A549 (cell line): Measurements from ENCODE around the gene LHX4. TPM values are rescaled to one million over a fixed set of nuclear protein-coding genes. Genes with fewer than 3 reads are reported as not detected.

ENCODE experiments used
- ATAC-seq, 2 experiments: fragments of 200-7000 bp in 1 of 2; fragments of >200 bp in 1 of 2; cut with Nextera tagmentation in 1 of 2; cut with Tn5 transposase in 1 of 2; 3 replicates each; pipeline versions ENCODE4 v1.8.0 to v1.9.1; 2018 to 2020; ENCODE audit warnings: mild to moderate bottlenecking in 1 of 2, moderate library complexity in 1 of 2
- CTCF ChIA-PET: fragments of 300-600 bp; sonication (Branson Sonifier 250); formaldehyde crosslinking; extraction: SDS; loops from one replicate; lab custom pipeline; 2021; ENCODE audit warnings: antibody characterized with exemption, inconsistent platforms; lab: Yijun Ruan, JAX
- POLR2A ChIA-PET: fragments of 350-600 bp; formaldehyde crosslinking; extraction: SDS; loops from one replicate; lab custom pipeline; 2021; ENCODE audit warnings: antibody characterized with exemption, inconsistent platforms; lab: Yijun Ruan, JAX
- DNase-seq, 2 experiments: peaks; one replicate each; pipeline versions ENCODE4 v3.0.0 to v3.0.0-alpha.2; 2011 to 2016; ENCODE audit warnings: low read depth in 1 of 2, low spot score in 1 of 2
- FAIRE-seq: peaks from 2 replicates; lab custom pipeline; 2011; peaks lifted over from hg19 to GRCh38; lab: Jason Lieb, UNC
- H3K27ac ChIP-seq, 2 experiments: fragments of >200 bp; sonication (Bioruptor Twin); formaldehyde crosslinking; 3 replicates each; pipeline ENCODE4 v1.5.1; 2016 to 2017
- H3K4me1 ChIP-seq: fragments of >200 bp; sonication (Bioruptor Twin); formaldehyde crosslinking; 3 replicates; pipeline ENCODE4 v1.6.1; 2016
- H3K4me2 ChIP-seq: fragments of >200 bp; sonication (Bioruptor Twin); formaldehyde crosslinking; 3 replicates; pipeline ENCODE4 v1.6.1; 2016
- H3K4me3 ChIP-seq: fragments of >200 bp; sonication (Bioruptor Twin); formaldehyde crosslinking; 3 replicates; pipeline ENCODE4 v1.5.1; 2016
- H3K9me3 ChIP-seq: fragments of >200 bp; sonication (Bioruptor Twin); formaldehyde crosslinking; 3 replicates; pipeline ENCODE4 v1.6.1; 2016
- BCL3 ChIP-seq: fragments of >200 bp; sonication (Bioruptor Twin); formaldehyde crosslinking; IDR thresholded peaks from 3 replicates; pipeline ENCODE4 v1.6.1; 2016
- CBX2 ChIP-seq: fragments of 200-600 bp; sonication (generic); IDR thresholded peaks from 2 replicates; pipeline ENCODE4 v1.6.1; 2016; ENCODE audit warnings: low read depth, mild to moderate bottlenecking, borderline replicate concordance
- CEBPB ChIP-seq, 2 experiments: fragments of >200 bp in 1 of 2; sonication (Bioruptor Twin) in 1 of 2; formaldehyde crosslinking in 1 of 2; IDR thresholded peaks; 2 replicates each; pipeline ENCODE4 v1.6.1; 2012 to 2016
- CHD2 ChIP-seq: fragments of 150-350 bp; IDR thresholded peaks from 2 replicates; pipeline ENCODE4 v1.6.1; 2014; ENCODE audit warnings: low read length; ENCODE audit not compliant: partially characterized antibody
- ESRRA ChIP-seq: fragments of 150-350 bp; IDR thresholded peaks from 2 replicates; pipeline ENCODE4 v1.6.1; 2014; ENCODE audit warnings: mild to moderate bottlenecking, low read length, borderline replicate concordance
- FOSL2 ChIP-seq, 2 experiments: fragments of 450-650 bp in 1 of 2; fragments of >200 bp in 1 of 2; sonication (Bioruptor Twin) in 1 of 2; formaldehyde crosslinking; IDR thresholded peaks; 2 replicates each; pipeline versions ENCODE4 v1.5.0 to v1.6.1; 2016 to 2020; ENCODE audit warnings: mild to moderate bottlenecking in 1 of 2, moderate library complexity in 1 of 2
- GATA3 ChIP-seq: IDR thresholded peaks from 2 replicates; pipeline ENCODE4 v1.6.1; 2012; ENCODE audit warnings: borderline replicate concordance
- HOXA7 ChIP-seq: fragments of 250-450 bp; sonication (Bioruptor Pico); IDR thresholded peaks from 2 replicates; pipeline ENCODE4 v1.5.0; 2020; ENCODE audit warnings: mild to moderate bottlenecking, moderate library complexity
- JUNB ChIP-seq: fragments of >200 bp; sonication (Bioruptor Twin); formaldehyde crosslinking; IDR thresholded peaks from 2 replicates; pipeline ENCODE4 v1.6.1; 2016
- MAFK ChIP-seq: fragments of 450-650 bp; IDR thresholded peaks from 2 replicates; pipeline ENCODE4 v1.6.1; 2014; ENCODE audit not compliant: partially characterized antibody
- MAX ChIP-seq: IDR thresholded peaks from 2 replicates; pipeline ENCODE4 v1.6.1; 2012
- NFE2L2 ChIP-seq: fragments of 150-350 bp; conservative IDR thresholded peaks from 2 replicates; pipeline ENCODE4 v1.6.1; 2014; ENCODE audit warnings: low read length
- RAD21 ChIP-seq, 2 experiments: fragments of >200 bp in 1 of 2; sonication (Bioruptor Twin) in 1 of 2; formaldehyde crosslinking in 1 of 2; IDR thresholded peaks in 1 of 2; conservative IDR thresholded peaks in 1 of 2; 2 replicates in 1 of 2; 3 replicates in 1 of 2; pipeline ENCODE4 v1.6.1; 2012 to 2018; ENCODE audit warnings: inconsistent platforms in 1 of 2
- ZC3H11A ChIP-seq: fragments of 450-650 bp; IDR thresholded peaks from 2 replicates; pipeline ENCODE4 v1.6.1; 2014; ENCODE audit warnings: antibody characterized with exemption, mild to moderate bottlenecking
- WGBS: methylation state at CpG from one replicate; pipeline ENCODE4 v1.1.6; 2017; ENCODE audit errors: missing lambda C conversion rate; 5-methylcytosine and 5-hydroxymethylcytosine counted together
- polyA plus RNA-seq, 4 experiments: library from polyadenylated mRNA; depleted of rRNA in 3 of 4; stranded (reverse); fragments of >200 nt; fragmentation: RNase III in 1 of 4; extraction: RNeasy Plus Mini Kit Qiagen cat#74134 plus additional on column Dnase treatment in 1 of 4; gene quantifications; 2 replicates in 3 of 4; 3 replicates in 1 of 4; pipeline ENCODE4 v1.2.3, GENCODE V29; 2011 to 2017
- TF ChIP-seq, protein P1 (sequence below): fragments of 150-350 bp; IDR thresholded peaks from 2 replicates; pipeline ENCODE4 v1.6.1; 2014; ENCODE audit warnings: low read depth, mild to moderate bottlenecking, low read length

The LHX4 gene
- polyA plus RNA-seq, 2 of the 4 experiments (the other 2 are of a cell fraction): 0.62 to 0.80 TPM

- DNase-seq (no peak), ATAC-seq (no peak), FAIRE-seq (no peak)
- ChIA-PET POLR2A (no interaction called here), CTCF (no interaction called here)
- Histone ChIP-seq H3K4me3 (no peak overlapping the region), H3K27ac (no peak overlapping the region), H3K4me2 (no peak overlapping the region), H3K9me3 (no peaks in the 10 kb centered on the region), H3K4me1 (peaks cover 32% of the 10 kb centered on the region)
- no peak for TF ChIP-seq ZC3H11A
- TF ChIP-seq CBX2: no peak
- 89% methylated on average over 7 of the region's 7 CpGs for WGBS
Observed at GRCh38 chr1:180299479-180300221, 69.6 kb downstream of the LHX4 start.

GRCh38 chr1:180301135-180301742 is 71.2 kb downstream of the LHX4 start:
- peaks cover 27% of the 10 kb centered on the region for H3K4me1 ChIP-seq
- DNase-seq (no peak), ATAC-seq (peak in 1 of 2 experiments; percentile 47; a peak in 2 of 6 replicates), FAIRE-seq (no peak)
- H3K4me2 ChIP-seq: peak overlapping the region; percentile 45; the same call in 2 of the 3 replicates
- H3K9me3 ChIP-seq: no peaks in the 10 kb centered on the region
- 60% methylated on average over 2 of the region's 2 CpGs for WGBS
- H3K27ac ChIP-seq: no peak overlapping the region
- ChIA-PET CTCF (interaction anchor here (0.6 kb wide), 1 partner anchor 132 kb away, joined by 3 read pairs; no protein-coding TSS in a partner anchor), POLR2A (no interaction called here)
- no peak overlapping the region for H3K4me3 ChIP-seq
- TF ChIP-seq MAFK (peak; percentile 73), CHD2 (no peak)

- FAIRE-seq: peak; percentile 95
- ATAC-seq: peak; percentile 87 to 92
- peak; percentile 48 to 66 for DNase-seq
- Histone ChIP-seq H3K4me3 (no peak overlapping the region), H3K27ac (peak overlapping the region; percentile 62 to 81), H3K4me2 (peak overlapping the region; percentile 79), H3K9me3 (0 out of 3 replicates have a peak, but pooled peaks cover 2% of the 10 kb centered on the region), H3K4me1 (peaks cover 51% of the 10 kb centered on the region)
- no peak for TF ChIP-seq BCL3
- peak; percentile 17; the same call in 1 of the 2 replicates for TF ChIP-seq GATA3
- TF ChIP-seq ESRRA: no peak
- peak; percentile 55; the same call in 1 of the 2 replicates for TF ChIP-seq FOSL2 (IDR thresholded peaks at IDR 0.05)
- peak; percentile 88 for TF ChIP-seq FOSL2 (CRISPR knock-in tag; IDR thresholded peaks at IDR 0.05)
- TF ChIP-seq NFE2L2: 0 out of 2 replicates have a peak, but pooled peaks have one; percentile 6
- TF ChIP-seq CEBPB (IDR thresholded peaks at IDR 0.05): peak in 1 of 2 experiments; percentile 42; a peak in 1 of 4 replicates
- TF ChIP-seq MAX: peak; percentile 67
- no peak for TF ChIP-seq HOXA7 (CRISPR knock-in tag)
- peak; percentile 88 for TF ChIP-seq MAFK
- TF ChIP-seq, protein P1, sequence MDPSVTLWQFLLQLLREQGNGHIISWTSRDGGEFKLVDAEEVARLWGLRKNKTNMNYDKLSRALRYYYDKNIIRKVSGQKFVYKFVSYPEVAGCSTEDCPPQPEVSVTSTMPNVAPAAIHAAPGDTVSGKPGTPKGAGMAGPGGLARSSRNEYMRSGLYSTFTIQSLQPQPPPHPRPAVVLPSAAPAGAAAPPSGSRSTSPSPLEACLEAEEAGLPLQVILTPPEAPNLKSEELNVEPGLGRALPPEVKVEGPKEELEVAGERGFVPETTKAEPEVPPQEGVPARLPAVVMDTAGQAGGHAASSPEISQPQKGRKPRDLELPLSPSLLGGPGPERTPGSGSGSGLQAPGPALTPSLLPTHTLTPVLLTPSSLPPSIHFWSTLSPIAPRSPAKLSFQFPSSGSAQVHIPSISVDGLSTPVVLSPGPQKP: no peak
- TF ChIP-seq RAD21 (conservative IDR thresholded peaks at IDR 0.05 in 1 of 2, IDR thresholded peaks at IDR 0.05 in 1 of 2): no peak
- TF ChIP-seq JUNB: 0 out of 2 replicates have a peak, but pooled peaks have one; percentile 21
- 0% methylated on average over 1 of the region's 1 CpG for WGBS
- ChIA-PET CTCF (interaction anchor here (1.2 to 1.5 kb wide), 4 partner anchors 12 to 57 kb away, joined by 3 to 7 read pairs (median 4); no protein-coding TSS in a partner anchor), POLR2A (no interaction called here)
Observed at GRCh38 chr1:180309338-180309737, 79.3 kb downstream of the LHX4 start.
